Adrenal gland (tissue), 5 donors: ENCODE results near the gene POLD2.

Experiments used
- CTCF ChIP-seq, 6 experiments: fragments of 450-650 bp in 4 of 6; fragments of 200-600 bp in 2 of 6; sonication (generic) in 1 of 6; IDR thresholded peaks; 1 replicate in 5 of 6; 2 replicates in 1 of 6; pipeline versions ENCODE4 v1.5.1 to v1.8.0; 2016 to 2021; ENCODE audit warnings: antibody characterized with exemption in 6 of 6, mild to moderate bottlenecking in 2 of 6, moderate library complexity in 1 of 6
- POLR2A ChIP-seq, 2 donors: fragments of 450-650 bp; IDR thresholded peaks; one replicate each; pipeline ENCODE4 v1.6.1; 2017; ENCODE audit warnings: antibody characterized with exemption in 2 of 2, mild to moderate bottlenecking in 2 of 2, moderate library complexity in 1 of 2
- donor health status: DM: no; HTN: no; CAD: no.

- TF ChIP-seq CTCF (IDR thresholded peaks at IDR 0.05) (no peak), POLR2A (IDR thresholded peaks at IDR 0.05) (no peak)
Observed at GRCh38 chr7:44132039-44132438, 8.7 kb upstream of the POLD2 start.
